Measurements from ENCODE around the gene RUVBL1. TPM values are rescaled to one million over a fixed set of nuclear protein-coding genes. Genes with fewer than 3 reads are reported as not detected.

RUVBL1 gene
- total and polyA plus RNA-seq, 10 of the 15 experiments (the other 5 are each of a cell fraction or from before 2014, with no cell fraction given), result 15.2 to 142 (median 84.2) TPM

GRCh38 chr3:128080323-128081080 lies 43.1 kb downstream of the RUVBL1 start:
- DNase-seq (ENCODE audit: low read depth, low spot score) (no peak), ATAC-seq (no peak), FAIRE-seq (no peak)
- TF ChIP-seq, protein P1, sequence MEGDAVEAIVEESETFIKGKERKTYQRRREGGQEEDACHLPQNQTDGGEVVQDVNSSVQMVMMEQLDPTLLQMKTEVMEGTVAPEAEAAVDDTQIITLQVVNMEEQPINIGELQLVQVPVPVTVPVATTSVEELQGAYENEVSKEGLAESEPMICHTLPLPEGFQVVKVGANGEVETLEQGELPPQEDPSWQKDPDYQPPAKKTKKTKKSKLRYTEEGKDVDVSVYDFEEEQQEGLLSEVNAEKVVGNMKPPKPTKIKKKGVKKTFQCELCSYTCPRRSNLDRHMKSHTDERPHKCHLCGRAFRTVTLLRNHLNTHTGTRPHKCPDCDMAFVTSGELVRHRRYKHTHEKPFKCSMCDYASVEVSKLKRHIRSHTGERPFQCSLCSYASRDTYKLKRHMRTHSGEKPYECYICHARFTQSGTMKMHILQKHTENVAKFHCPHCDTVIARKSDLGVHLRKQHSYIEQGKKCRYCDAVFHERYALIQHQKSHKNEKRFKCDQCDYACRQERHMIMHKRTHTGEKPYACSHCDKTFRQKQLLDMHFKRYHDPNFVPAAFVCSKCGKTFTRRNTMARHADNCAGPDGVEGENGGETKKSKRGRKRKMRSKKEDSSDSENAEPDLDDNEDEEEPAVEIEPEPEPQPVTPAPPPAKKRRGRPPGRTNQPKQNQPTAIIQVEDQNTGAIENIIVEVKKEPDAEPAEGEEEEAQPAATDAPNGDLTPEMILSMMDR (IDR thresholded peaks at IDR 0.05 in 2 of 3, conservative IDR thresholded peaks at IDR 0.05 in 1 of 3; ENCODE audit: control insufficient read depth in 2 of 3, extremely low read depth in 1 of 3, insufficient read depth in 1 of 3, low read depth in 3 of 3, low read length in 3 of 3), result no peak
- no peak for TF ChIP-seq SMAD5 (IDR thresholded peaks at IDR 0.05; ENCODE audit: low read depth)
- TF ChIP-seq RAD51 (IDR thresholded peaks at IDR 0.05), result no peak
- no peak for TF ChIP-seq RBBP5 (conservative IDR thresholded peaks at IDR 0.05)
- TF ChIP-seq CREB1 (IDR thresholded peaks at IDR 0.05; ENCODE audit: low read depth), result no peak
- no peak for TF ChIP-seq EED (IDR thresholded peaks at IDR 0.05; ENCODE audit: low read depth)
- no peak for TF ChIP-seq MAX (IDR thresholded peaks at IDR 0.05; ENCODE audit: low read depth, low read length)
- no peak for TF ChIP-seq NFYA (IDR thresholded peaks at IDR 0.05; ENCODE audit: borderline replicate concordance, low read depth, low read length)
- no peak for TF ChIP-seq IRF4 (IDR thresholded peaks at IDR 0.05; ENCODE audit: low read depth, low read length)
- no peak for TF ChIP-seq TCF12 (IDR thresholded peaks at IDR 0.05; ENCODE audit: low read depth, low read length)
- no peak for TF ChIP-seq GATAD2B (conservative IDR thresholded peaks at IDR 0.05; ENCODE audit: low read depth)
- TF ChIP-seq SRF (IDR thresholded peaks at IDR 0.05; ENCODE audit: low read depth in 2 of 2, low read length in 2 of 2), result no peak
- no peak for TF ChIP-seq CEBPB (IDR thresholded peaks at IDR 0.05; ENCODE audit: borderline replicate concordance in 1 of 2, low read depth in 2 of 2, low read length in 2 of 2)
- TF ChIP-seq POU2F2 (IDR thresholded peaks at IDR 0.05; ENCODE audit: borderline replicate concordance, low read depth, low read length), result no peak
- no peak for TF ChIP-seq ZNF622 (IDR thresholded peaks at IDR 0.05)
- H3K9ac ChIP-seq (ENCODE audit: control insufficient read depth, insufficient read depth, low read length), result no peak overlapping the region
- peaks cover 3 to 18% of the 10 kb centered on the region in 2 experiments; a peak in 3 of 4 replicates for H3K36me3 ChIP-seq (ENCODE audit: control insufficient read depth in 2 of 2, insufficient read depth in 2 of 2, low read length in 1 of 2)
- ChIA-PET POLR2A (no interaction called here), CTCF (interaction anchor here (0.6 kb wide), 1 partner anchor 516 kb away, joined by 4 read pairs; no protein-coding TSS in a partner anchor), SMC1A (ENCODE audit: uncharacterized antibody, unreplicated experiment) (interaction anchor here (0.5 kb wide), 1 partner anchor 672 kb away, joined by 3 read pairs; no protein-coding TSS in a partner anchor), RAD21 (ENCODE audit: unreplicated experiment) (no interaction called here)
- no peaks in the 10 kb centered on the region for H3K79me2 ChIP-seq (ENCODE audit: control insufficient read depth, insufficient read depth, low read length)
- no peak overlapping the region for H2AFZ ChIP-seq (ENCODE audit: control insufficient read depth, low read depth, low read length)
- no peaks in the 10 kb centered on the region for H3K27me3 ChIP-seq (replicated peaks in 1 of 2; ENCODE audit: control insufficient read depth in 2 of 2, insufficient read depth in 2 of 2, low read length in 1 of 2)
- intact Hi-C loops (cut with micrococcal nuclease; ENCODE audit: unreplicated experiment), result no loop called here
- H4K20me1 ChIP-seq (ENCODE audit: control insufficient read depth, insufficient read depth), result no peaks in the 10 kb centered on the region
- no peak overlapping the region for H3K27ac ChIP-seq (ENCODE audit: control insufficient read depth, insufficient read depth)
- no TSS peak for BruUV-seq (replicated peaks)
- 72% methylated on average over 6 of the region's 6 CpGs for WGBS (ENCODE audit: insufficient coverage, insufficient replicate concordance, low lambda C conversion rate, missing lambda C conversion rate)
- no peaks in the 10 kb centered on the region for H3K9me3 ChIP-seq (replicated peaks; ENCODE audit: control insufficient read depth, insufficient read depth, low read length)
- peaks cover 4% of the 10 kb centered on the region for H3K4me1 ChIP-seq (ENCODE audit: control insufficient read depth, insufficient read depth, low read length)
- no peak overlapping the region for H3K4me2 ChIP-seq (ENCODE audit: control insufficient read depth, insufficient read depth)
- no peak overlapping the region for H3K4me3 ChIP-seq
- in situ Hi-C loops (cut with MboI), result loop anchor here (25.0 kb wide), 1 partner anchor 532 kb away; no protein-coding TSS in a partner anchor
